Astrocyte (in vitro differentiated cells and primary cell): Measurements from ENCODE around the gene MSRB2. TPM values are rescaled to one million over a fixed set of nuclear protein-coding genes. Genes with fewer than 3 reads are reported as not detected.
"Not testable (repeated sequence)": the region's sequence is repeated elsewhere in the genome, so short reads cannot be mapped to it uniquely, and the experiment has no call there.

Source experiments
- DNase-seq: peaks from one replicate; pipeline ENCODE4 v3.0.0-alpha.2; 2010; ENCODE audit warnings: low read depth
- FAIRE-seq: peaks from 2 replicates; lab custom pipeline; 2011; peaks lifted over from hg19 to GRCh38; lab: Jason Lieb, UNC
- H2AFZ ChIP-seq: 2 replicates; pipeline ENCODE4 v1.6.0; 2012; ENCODE audit warnings: low read depth, low read length, inconsistent platforms
- H3K27ac ChIP-seq: 2 replicates; pipeline ENCODE4 v1.5.1; 2011; ENCODE audit warnings: low read depth, low read length, inconsistent platforms
- H3K27me3 ChIP-seq: 2 replicates; pipeline ENCODE4 v1.6.0; 2011; ENCODE audit warnings: low read length, inconsistent platforms; ENCODE audit not compliant: insufficient read depth
- H3K36me3 ChIP-seq: 2 replicates; pipeline ENCODE4 v1.5.1; 2011; ENCODE audit warnings: low read length, inconsistent platforms; ENCODE audit not compliant: insufficient read depth
- H3K4me1 ChIP-seq: 2 replicates; pipeline ENCODE4 v1.5.1; 2011; ENCODE audit warnings: low read length, inconsistent platforms; ENCODE audit not compliant: insufficient read depth
- H3K4me2 ChIP-seq: 2 replicates; pipeline ENCODE4 v1.6.0; 2012; ENCODE audit warnings: low read length, inconsistent platforms
- H3K4me3 ChIP-seq: 2 replicates; pipeline ENCODE4 v1.5.1; 2011; ENCODE audit warnings: low read depth, mild to moderate bottlenecking, low read length, inconsistent platforms; ENCODE audit not compliant: insufficient read depth
- H3K79me2 ChIP-seq: 2 replicates; pipeline ENCODE4 v1.6.0; 2012; ENCODE audit warnings: mild to moderate bottlenecking, low read length, inconsistent platforms; ENCODE audit not compliant: insufficient read depth
- H3K9ac ChIP-seq: 2 replicates; pipeline ENCODE4 v1.6.0; 2012; ENCODE audit warnings: mild to moderate bottlenecking, low read length, inconsistent platforms
- H3K9me3 ChIP-seq: 2 replicates; pipeline ENCODE4 v1.5.1; 2012; ENCODE audit warnings: low read depth, mild to moderate bottlenecking, low read length, inconsistent platforms; ENCODE audit not compliant: insufficient read depth
- H4K20me1 ChIP-seq: 2 replicates; pipeline ENCODE4 v1.6.0; 2012; ENCODE audit warnings: low read length, inconsistent platforms; ENCODE audit not compliant: insufficient read depth
- H3K27ac Mint-ChIP-seq: one replicate; pipeline ENCODE4 v1.8.0; 2021; ENCODE audit warnings: mild to moderate bottlenecking, mixed read lengths; ENCODE audit not compliant: unreplicated experiment
- H3K27me3 Mint-ChIP-seq: one replicate; pipeline ENCODE4 v1.8.0; 2021; ENCODE audit warnings: low read depth, mixed read lengths; ENCODE audit not compliant: unreplicated experiment
- H3K36me3 Mint-ChIP-seq: one replicate; pipeline ENCODE4 v1.8.0; 2021; ENCODE audit warnings: low read depth, mixed read lengths; ENCODE audit not compliant: unreplicated experiment
- H3K4me1 Mint-ChIP-seq: one replicate; pipeline ENCODE4 v1.8.0; 2021; ENCODE audit warnings: low read depth, mixed read lengths; ENCODE audit not compliant: unreplicated experiment
- H3K4me3 Mint-ChIP-seq: one replicate; pipeline ENCODE4 v1.8.0; 2021; ENCODE audit warnings: mild to moderate bottlenecking, moderate library complexity, mixed read lengths; ENCODE audit not compliant: unreplicated experiment
- H3K9me3 Mint-ChIP-seq: one replicate; pipeline ENCODE4 v1.8.0; 2021; ENCODE audit warnings: mild to moderate bottlenecking, mixed read lengths; ENCODE audit not compliant: unreplicated experiment
- CTCF ChIP-seq: IDR thresholded peaks from 2 replicates; pipeline ENCODE4 v1.5.1; 2011; ENCODE audit warnings: low read depth, mild to moderate bottlenecking, inconsistent platforms, low read length, moderate library complexity; ENCODE audit not compliant: insufficient read depth
- EZH2 ChIP-seq: IDR thresholded peaks from 2 replicates; pipeline ENCODE4 v1.6.1; 2012; ENCODE audit warnings: mild to moderate bottlenecking, low read length, inconsistent platforms; ENCODE audit not compliant: insufficient read depth
- total RNA-seq: library from RNA; stranded (reverse); gene quantifications from 2 replicates; pipeline ENCODE4 v1.2.1, GENCODE V29; 2021

The MSRB2 gene
- total RNA-seq, 1 donor from 2014 or later = 18.9 TPM

GRCh38 chr10:23063973-23064812 is 31.2 kb upstream of the MSRB2 start:
- H3K4me1 ChIP-seq = peaks cover 7% of the 10 kb centered on the region
- H2AFZ ChIP-seq = no peak overlapping the region
- H3K9ac ChIP-seq = no peak overlapping the region
- no peaks in the 10 kb centered on the region for H3K27me3 ChIP-seq
- Mint-ChIP-seq H3K4me3 (no peak overlapping the region), H3K27me3 (peaks cover 14% of the 10 kb centered on the region), H3K9me3 (peaks cover 6% of the 10 kb centered on the region), H3K27ac (no peak overlapping the region), H3K4me1 (no peaks in the 10 kb centered on the region), H3K36me3 (no peaks in the 10 kb centered on the region)
- no peaks in the 10 kb centered on the region for H4K20me1 ChIP-seq
- no peaks in the 10 kb centered on the region for H3K9me3 ChIP-seq
- no peaks in the 10 kb centered on the region for H3K36me3 ChIP-seq
- peak overlapping the region; percentile 68 for H3K4me2 ChIP-seq
- H3K27ac ChIP-seq = no peak overlapping the region
- no peak overlapping the region for H3K4me3 ChIP-seq
- TF ChIP-seq CTCF = no peak
- no peak for TF ChIP-seq EZH2
- FAIRE-seq (no peak), DNase-seq (no peak)
- H3K79me2 ChIP-seq = no peaks in the 10 kb centered on the region

GRCh38 chr10:23064813-23065114 is 30.6 kb upstream of the MSRB2 start:
- not testable (repeated sequence) for H3K36me3 ChIP-seq, H3K9me3 Mint-ChIP-seq, H3K27me3 ChIP-seq, H3K36me3 Mint-ChIP-seq, H3K9ac ChIP-seq, H3K4me1 ChIP-seq, H4K20me1 ChIP-seq, H3K9me3 ChIP-seq, DNase-seq, H3K4me2 ChIP-seq, FAIRE-seq, H3K79me2 ChIP-seq, H3K27ac Mint-ChIP-seq, H3K27ac ChIP-seq, H3K4me3 Mint-ChIP-seq, H3K4me1 Mint-ChIP-seq, H2AFZ ChIP-seq, H3K4me3 ChIP-seq
- peaks cover 18% of the 10 kb centered on the region for H3K27me3 Mint-ChIP-seq

GRCh38 chr10:23065181-23065948 is 30.0 kb upstream of the MSRB2 start:
- Mint-ChIP-seq H3K4me1 (no peaks in the 10 kb centered on the region), H3K4me3 (no peak overlapping the region), H3K27me3 (peaks cover 20% of the 10 kb centered on the region), H3K9me3 (peaks cover 6% of the 10 kb centered on the region), H3K36me3 (no peaks in the 10 kb centered on the region), H3K27ac (no peak overlapping the region)
- peak overlapping the region; percentile 55 for H3K4me2 ChIP-seq
- peak overlapping the region; percentile 61 for H3K27ac ChIP-seq
- DNase-seq (peak; percentile 79), FAIRE-seq (peak; percentile 66)
- H3K27me3 ChIP-seq = no peaks in the 10 kb centered on the region
- peak overlapping the region; percentile 60 for H2AFZ ChIP-seq
- H4K20me1 ChIP-seq = no peaks in the 10 kb centered on the region
- no peak overlapping the region for H3K4me3 ChIP-seq
- H3K9me3 ChIP-seq = no peaks in the 10 kb centered on the region
- no peaks in the 10 kb centered on the region for H3K79me2 ChIP-seq
- TF ChIP-seq CTCF (no peak), EZH2 (no peak)
- H3K9ac ChIP-seq = no peak overlapping the region
- peaks cover 7% of the 10 kb centered on the region for H3K4me1 ChIP-seq
- H3K36me3 ChIP-seq = no peaks in the 10 kb centered on the region
